ENCODE measurements around the gene TCTN1. TPM values are rescaled to one million over a fixed set of nuclear protein-coding genes. Genes with fewer than 3 reads are reported as not detected.

Gene TCTN1
- total and polyA plus RNA-seq, 2 of the 13 experiments (the other 11 are each of a cell fraction or from before 2014, with no cell fraction given), result 13.6 to 16.0 TPM

- no TSS peak for BruUV-seq (replicated peaks)
- Histone ChIP-seq H3K4me3 (replicated peaks in 1 of 3; ENCODE audit: insufficient read depth in 1 of 3, low read depth in 2 of 3, low read length in 3 of 3) (no peak overlapping the region), H3K9ac (ENCODE audit: insufficient read depth, low read depth, low read length) (no peak overlapping the region), H3K36me3 (replicated peaks in 1 of 2; ENCODE audit: control insufficient read depth in 1 of 2, insufficient read depth in 2 of 2, low read length in 2 of 2) (no peaks in the 10 kb centered on the region), H3K79me2 (ENCODE audit: insufficient read depth, low read length) (no peaks in the 10 kb centered on the region), H4K20me1 (ENCODE audit: insufficient read depth, low read length) (no peaks in the 10 kb centered on the region), H3K4me2 (ENCODE audit: low read depth, low read length) (no peak overlapping the region), H3K27ac (ENCODE audit: extremely low read length, insufficient read depth, low read length) (no peak overlapping the region), H3K4me1 (ENCODE audit: insufficient read depth, low read length) (peaks cover 10% of the 10 kb centered on the region), H2AFZ (ENCODE audit: low read length) (no peak overlapping the region), H3K9me3 (ENCODE audit: low read length) (no peaks in the 10 kb centered on the region), H3K27me3 (ENCODE audit: control insufficient read depth in 1 of 2, insufficient read depth in 2 of 2, low read length in 2 of 2) (no peaks in the 10 kb centered on the region)
- POLR2A ChIA-PET, result no interaction called here
- DNase-seq (ENCODE audit: low spot score) (peak; percentile 16), FAIRE-seq (no peak), ATAC-seq (peak; percentile 55)
- intact Hi-C loops (cut with micrococcal nuclease; ENCODE audit: unreplicated experiment) (no loop called here), in situ Hi-C loops (cut with HindIII; ENCODE audit: extremely low pct_ligation_motif_present, low pct_unique_long_range_greater_than_20kb) (no loop called here)
- WGBS (ENCODE audit: low lambda C conversion rate), result 78% methylated on average over 3 of the region's 3 CpGs
- CTCF ChIA-PET (ENCODE audit: low intra/inter-chr PET ratio, low total read pairs), result no interaction called here
- no peak for TF ChIP-seq ZNF782 (CRISPR knock-in tag; IDR thresholded peaks at IDR 0.05; ENCODE audit: borderline replicate concordance)
- TF ChIP-seq NR2F6 (IDR thresholded peaks at IDR 0.05), result peak; percentile 61
- TF ChIP-seq NR2F6 (CRISPR knock-in tag; IDR thresholded peaks at IDR 0.05), result peak; percentile 43; the same call in 1 of the 2 replicates
- 0 out of 2 replicates have a peak, but pooled peaks have one; percentile 34 for TF ChIP-seq ZNF263 (CRISPR knock-in tag; IDR thresholded peaks at IDR 0.05)
- peak; percentile 24; the same call in 1 of the 2 replicates for TF ChIP-seq GFI1 (CRISPR knock-in tag; IDR thresholded peaks at IDR 0.05; ENCODE audit: borderline replicate concordance)
- peak; percentile 55; the same call in 1 of the 2 replicates for TF ChIP-seq ZMYM2 (CRISPR knock-in tag; IDR thresholded peaks at IDR 0.05)
- peak; percentile 57; the same call in 1 of the 2 replicates for TF ChIP-seq PAXIP1 (CRISPR knock-in tag; conservative IDR thresholded peaks at IDR 0.05)
- TF ChIP-seq POGZ (CRISPR knock-in tag; IDR thresholded peaks at IDR 0.05), result 0 out of 2 replicates have a peak, but pooled peaks have one; percentile 14
- 0 out of 2 replicates have a peak, but pooled peaks have one; percentile 14 for TF ChIP-seq ZMYM3 (CRISPR knock-in tag; IDR thresholded peaks at IDR 0.05)
- TF ChIP-seq ARID5B (CRISPR knock-in tag; IDR thresholded peaks at IDR 0.05), result peak; percentile 23; the same call in 1 of the 2 replicates
- 0 out of 2 replicates have a peak, but pooled peaks have one; percentile 17 for TF ChIP-seq SALL1 (CRISPR knock-in tag; IDR thresholded peaks at IDR 0.05)
- no peak for TF ChIP-seq FIP1L1 (IDR thresholded peaks at IDR 0.05; ENCODE audit: borderline replicate concordance, insufficient read depth, low read depth, low read length)
- peak; percentile 95 for TF ChIP-seq SIX1 (CRISPR knock-in tag; IDR thresholded peaks at IDR 0.05; ENCODE audit: borderline replicate concordance)
- TF ChIP-seq RFXAP (CRISPR knock-in tag; IDR thresholded peaks at IDR 0.05; ENCODE audit: borderline replicate concordance), result no peak
- TF ChIP-seq HNF4G (IDR thresholded peaks at IDR 0.05; ENCODE audit: borderline replicate concordance, low read depth, low read length), result peak; percentile 78; the same call in 1 of the 2 replicates
- TF ChIP-seq HNF4G (CRISPR knock-in tag; IDR thresholded peaks at IDR 0.05; ENCODE audit: borderline replicate concordance, low read depth), result no peak
- 0 out of 2 replicates have a peak, but pooled peaks have one; percentile 35 for TF ChIP-seq HNF1B (CRISPR knock-in tag; IDR thresholded peaks at IDR 0.05)
These were observed 8.7 kb downstream of the TCTN1 start for GRCh38 chr12:110622582-110622981.
